OCI-LY7 (cell line): ENCODE results near the gene FOXK1. TPM values are rescaled to one million over a fixed set of nuclear protein-coding genes. Genes with fewer than 3 reads are reported as not detected.

Experiments used
- BruUV-seq: library from RNA; stranded (reverse); fragments of 400-500 nt; replicated peaks from 2 replicates; lab custom pipeline; 2021; lab: Mats Ljungman, UMichigan
- CTCF ChIA-PET: fragments of 300-600 bp; sonication (Branson Sonifier 250); formaldehyde crosslinking; loops from one replicate; lab custom pipeline; 2022; ENCODE audit warnings: antibody characterized with exemption; ENCODE audit not compliant: unreplicated experiment; lab: Charles Lee
- POLR2A ChIA-PET: fragments of 300-600 bp; sonication (Branson Sonifier 250); formaldehyde crosslinking; loops from one replicate; lab custom pipeline; 2022; ENCODE audit warnings: antibody characterized with exemption; lab: Charles Lee
- DNase-seq: peaks from one replicate; pipeline ENCODE4 v3.0.0-alpha.2; 2015; ENCODE audit warnings: low spot score
- H2AFZ ChIP-seq: fragments of 200-600 bp; sonication (generic), shearing (Covaris generic); 2 replicates; pipeline ENCODE4 v1.6.1; 2014; ENCODE audit warnings: mild to moderate bottlenecking, antibody characterized with exemption, low read length, moderate library complexity
- H3K27ac ChIP-seq: fragments of 200-600 bp; sonication (generic); 2 replicates; pipeline ENCODE4 v1.5.1; 2014; ENCODE audit warnings: mixed run types, low read depth, mild to moderate bottlenecking, moderate library complexity, low read length, inconsistent platforms; ENCODE audit not compliant: poor library complexity, severe bottlenecking
- H3K36me3 ChIP-seq: fragments of 200-600 bp; sonication (generic); 2 replicates; pipeline ENCODE4 v1.6.1; 2014; ENCODE audit warnings: mild to moderate bottlenecking, antibody characterized with exemption, low read length, moderate library complexity, mixed read lengths; ENCODE audit not compliant: insufficient read depth
- H3K4me1 ChIP-seq: fragments of 200-600 bp; sonication (generic); 2 replicates; pipeline ENCODE4 v1.5.1; 2014; ENCODE audit warnings: mild to moderate bottlenecking, low read length; ENCODE audit not compliant: insufficient read depth, poor library complexity, severe bottlenecking
- H3K4me2 ChIP-seq: fragments of 200-600 bp; sonication (generic); 2 replicates; pipeline ENCODE4 v1.6.1; 2014; ENCODE audit warnings: mild to moderate bottlenecking, low read length
- H3K4me3 ChIP-seq: fragments of 200-600 bp; sonication (generic); 2 replicates; pipeline ENCODE4 v1.5.1; 2014; ENCODE audit warnings: mild to moderate bottlenecking, low read depth, low read length; ENCODE audit not compliant: poor library complexity, severe bottlenecking
- H3K79me2 ChIP-seq: fragments of 200-600 bp; sonication (generic); 2 replicates; pipeline ENCODE4 v1.6.1; 2016; ENCODE audit warnings: low read depth, mild to moderate bottlenecking, low read length, moderate library complexity, mixed read lengths; ENCODE audit not compliant: insufficient read depth
- H3K9me2 ChIP-seq: fragments of 200-600 bp; sonication (generic); 2 replicates; pipeline ENCODE4 v1.6.1; 2016; ENCODE audit warnings: mild to moderate bottlenecking, low read length, mixed read lengths; ENCODE audit not compliant: insufficient read depth
- H3K9me3 ChIP-seq: fragments of 200-600 bp; sonication (generic); 2 replicates; pipeline ENCODE4 v1.6.1; 2014; ENCODE audit warnings: mild to moderate bottlenecking, mixed run types, low read length, mixed read lengths
- H4K20me1 ChIP-seq: fragments of 200-600 bp; sonication (generic); 2 replicates; pipeline ENCODE4 v1.6.1; 2014; ENCODE audit warnings: mild to moderate bottlenecking, antibody characterized with exemption, low read length, moderate library complexity, mixed read lengths; ENCODE audit not compliant: insufficient read depth
- CTCF ChIP-seq: fragments of 200-600 bp; sonication (generic); conservative IDR thresholded peaks from 2 replicates; pipeline ENCODE4 v1.5.1; 2014; ENCODE audit warnings: mild to moderate bottlenecking, antibody characterized with exemption, low read length, moderate library complexity, mixed read lengths
- EZH2phosphoT487 ChIP-seq: fragments of 200-600 bp; sonication (generic); IDR thresholded peaks from 2 replicates; pipeline ENCODE4 v1.6.1; 2018; ENCODE audit warnings: low read depth, borderline replicate concordance, mild to moderate bottlenecking, mixed run types, antibody characterized with exemption, low read length, moderate library complexity, mixed read lengths
- intact Hi-C: fragments of 100-400 bp; cut with micrococcal nuclease; formaldehyde crosslinking; loops from one replicate; pipeline ENCODE4 v1.10.0; 2022; ENCODE audit not compliant: unreplicated experiment
- total RNA-seq, 2 experiments: library from RNA; depleted of rRNA in 1 of 2; stranded (reverse); fragments of >200 nt in 1 of 2; shearing (Covaris generic) in 1 of 2; gene quantifications; 2 replicates each; pipeline ENCODE4 v1.2.3, GENCODE V29; 2014 to 2022

The FOXK1 gene
- total RNA-seq, 2 experiments from 2014 or later, result 17.3 to 34.5 TPM

GRCh38 chr7:4797858-4798705, 116.0 kb downstream of the FOXK1 start:
- intact Hi-C loops, result loop anchor here (1.0 kb wide), 1 partner anchor 287 kb away; no protein-coding TSS in a partner anchor
- TF ChIP-seq EZH2phosphoT487, result no peak
- TF ChIP-seq CTCF, result peak; percentile 73
- DNase-seq, result peak; percentile 55
- BruUV-seq, result no TSS peak
- H3K79me2 ChIP-seq, result no peaks in the 10 kb centered on the region
- H3K4me2 ChIP-seq, result no peak overlapping the region
- no peak overlapping the region for H3K27ac ChIP-seq
- H3K4me1 ChIP-seq, result no peaks in the 10 kb centered on the region
- H3K9me3 ChIP-seq, result no peaks in the 10 kb centered on the region
- no peak overlapping the region for H2AFZ ChIP-seq
- ChIA-PET CTCF (interaction anchor here (0.6 kb wide), 1 partner anchor 102 kb away, joined by 5 read pairs; no protein-coding TSS in a partner anchor), POLR2A (no interaction called here)
- no peaks in the 10 kb centered on the region for H4K20me1 ChIP-seq
- no peaks in the 10 kb centered on the region for H3K9me2 ChIP-seq
- no peak overlapping the region for H3K4me3 ChIP-seq
- peaks cover 6% of the 10 kb centered on the region for H3K36me3 ChIP-seq

DNA sequence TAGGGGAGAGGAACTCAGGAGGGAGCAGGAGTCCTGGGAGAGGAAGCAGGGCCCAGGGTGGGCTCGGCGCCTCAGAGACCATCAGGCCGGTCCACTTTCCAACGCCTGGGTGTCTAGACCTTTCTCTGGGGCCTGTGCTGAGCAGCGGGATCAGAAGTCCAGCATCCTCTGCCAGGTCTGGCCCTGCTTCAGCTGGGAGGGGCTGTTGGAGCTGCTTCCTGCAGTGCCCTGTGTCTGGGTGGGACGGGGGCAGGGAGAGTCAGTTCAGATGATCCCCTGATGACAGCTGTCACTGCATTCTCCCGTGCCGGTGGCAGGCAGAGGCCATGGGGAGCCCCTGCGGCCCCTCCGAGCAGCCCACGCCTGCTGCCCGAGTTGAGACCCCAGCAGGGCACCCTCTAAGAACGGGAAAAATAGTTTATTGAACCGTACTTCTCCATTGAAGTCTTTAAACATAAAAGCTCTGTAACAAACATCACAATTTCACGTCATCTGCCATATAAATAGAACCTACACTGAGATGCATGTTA, 116.7 kb downstream of the FOXK1 start:
- H3K4me2 ChIP-seq, result no peak overlapping the region

More for the DNA sequence above, 116.7 kb downstream of the FOXK1 start:
- no peak overlapping the region for H3K4me3 ChIP-seq
- POLR2A ChIA-PET, result no interaction called here
- TF ChIP-seq EZH2phosphoT487 (no peak), CTCF (no peak)
- H3K4me1 ChIP-seq, result no peaks in the 10 kb centered on the region
- no peaks in the 10 kb centered on the region for H3K9me2 ChIP-seq
- no peaks in the 10 kb centered on the region for H3K9me3 ChIP-seq
- H4K20me1 ChIP-seq, result no peaks in the 10 kb centered on the region
- no peaks in the 10 kb centered on the region for H3K79me2 ChIP-seq
- H2AFZ ChIP-seq, result no peak overlapping the region
- no peak for DNase-seq
- intact Hi-C loops, result loop anchor here (1.0 kb wide), 1 partner anchor 287 kb away; no protein-coding TSS in a partner anchor
- H3K36me3 ChIP-seq, result peaks cover 6% of the 10 kb centered on the region
- CTCF ChIA-PET, result interaction anchor here (0.6 kb wide), 2 partner anchors 103 to 288 kb away, joined by 5 to 8 read pairs; no protein-coding TSS in a partner anchor
- BruUV-seq, result no TSS peak
- H3K27ac ChIP-seq, result no peak overlapping the region
